ENCODE results near the gene ACAD10. TPM values are rescaled to one million over a fixed set of nuclear protein-coding genes. Genes with fewer than 3 reads are reported as not detected.

Gene ACAD10
- polyA plus RNA-seq (2012; ENCODE audit: insufficient read length, low read depth), result 18.5 TPM

GRCh38 chr12:111685811-111686573 is at the start of gene ACAD10, which contains the start of gene BRAP:
ACAD10 (plus strand) TSS chr12:111686053; CDS start chr12:111692710, 6,657 bp downstream.
BRAP (minus strand) TSS chr12:111685956; CDS start chr12:111685792, 164 bp downstream.
- peak; percentile 80 for TF ChIP-seq FOXP2 (optimal IDR thresholded peaks at IDR 0.05; ENCODE audit: borderline replicate concordance, extremely low read depth, extremely low read length, insufficient read depth)
- TF ChIP-seq TAF1 (IDR thresholded peaks at IDR 0.05; ENCODE audit: borderline replicate concordance, insufficient read depth, low read length), result peak; percentile 76; the same call in 1 of the 2 replicates
- TF ChIP-seq SIN3A (IDR thresholded peaks at IDR 0.05; ENCODE audit: borderline replicate concordance, insufficient read depth, low read length), result no peak
- peak; percentile 49 to 53; a peak in 1 of 4 replicates for TF ChIP-seq REST (IDR thresholded peaks at IDR 0.05; ENCODE audit: insufficient read depth in 1 of 2, low read depth in 2 of 2, low read length in 2 of 2)
- TF ChIP-seq POLR2AphosphoS5 (IDR thresholded peaks at IDR 0.05; ENCODE audit: low read depth, low read length), result peak; percentile 97

- TF ChIP-seq FOXP2 (optimal IDR thresholded peaks at IDR 0.05; ENCODE audit: borderline replicate concordance, extremely low read depth, extremely low read length, insufficient read depth), result peak; percentile 54
- TF ChIP-seq TAF1 (IDR thresholded peaks at IDR 0.05; ENCODE audit: borderline replicate concordance, insufficient read depth, low read length), result no peak
- TF ChIP-seq POLR2AphosphoS5 (IDR thresholded peaks at IDR 0.05; ENCODE audit: low read depth, low read length), result no peak
Measured at GRCh38 chr12:111636209-111636945, 49.5 kb upstream of the ACAD10 start.

DNA sequence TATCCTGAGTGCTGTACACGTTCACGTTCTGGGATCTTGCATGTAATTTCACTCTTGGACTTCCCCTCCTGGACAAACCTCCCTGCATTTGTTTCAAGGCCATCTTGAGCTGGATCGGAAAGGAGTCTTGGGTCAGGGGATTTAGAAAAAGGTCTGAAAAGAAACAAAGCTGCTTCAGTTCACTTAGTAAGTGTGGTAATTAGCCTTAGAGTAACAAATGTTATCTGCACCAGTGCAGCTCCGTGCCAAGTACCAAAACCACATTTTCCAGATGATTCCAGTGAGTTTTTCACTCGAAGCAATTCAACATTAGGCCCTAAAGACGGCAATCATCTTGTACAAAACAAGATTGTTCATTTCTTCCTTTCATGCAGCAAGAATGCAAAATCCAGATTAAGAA is 47.3 kb upstream of the ACAD10 start:
- TF ChIP-seq FOXP2 (optimal IDR thresholded peaks at IDR 0.05; ENCODE audit: borderline replicate concordance, extremely low read depth, extremely low read length, insufficient read depth) (no peak), POLR2AphosphoS5 (IDR thresholded peaks at IDR 0.05; ENCODE audit: low read depth, low read length) (no peak), REST (IDR thresholded peaks at IDR 0.05; ENCODE audit: insufficient read depth in 1 of 2, low read depth in 2 of 2, low read length in 2 of 2) (no peak), TAF1 (IDR thresholded peaks at IDR 0.05; ENCODE audit: borderline replicate concordance, insufficient read depth, low read length) (no peak)

GRCh38 chr12:111640506-111640905 is 45.3 kb upstream of the ACAD10 start:
- TF ChIP-seq SIN3A (IDR thresholded peaks at IDR 0.05; ENCODE audit: borderline replicate concordance, insufficient read depth, low read length) (no peak), REST (IDR thresholded peaks at IDR 0.05; ENCODE audit: insufficient read depth in 1 of 2, low read depth in 2 of 2, low read length in 2 of 2) (no peak), TAF1 (IDR thresholded peaks at IDR 0.05; ENCODE audit: borderline replicate concordance, insufficient read depth, low read length) (no peak), POLR2AphosphoS5 (IDR thresholded peaks at IDR 0.05; ENCODE audit: low read depth, low read length) (no peak)

DNA sequence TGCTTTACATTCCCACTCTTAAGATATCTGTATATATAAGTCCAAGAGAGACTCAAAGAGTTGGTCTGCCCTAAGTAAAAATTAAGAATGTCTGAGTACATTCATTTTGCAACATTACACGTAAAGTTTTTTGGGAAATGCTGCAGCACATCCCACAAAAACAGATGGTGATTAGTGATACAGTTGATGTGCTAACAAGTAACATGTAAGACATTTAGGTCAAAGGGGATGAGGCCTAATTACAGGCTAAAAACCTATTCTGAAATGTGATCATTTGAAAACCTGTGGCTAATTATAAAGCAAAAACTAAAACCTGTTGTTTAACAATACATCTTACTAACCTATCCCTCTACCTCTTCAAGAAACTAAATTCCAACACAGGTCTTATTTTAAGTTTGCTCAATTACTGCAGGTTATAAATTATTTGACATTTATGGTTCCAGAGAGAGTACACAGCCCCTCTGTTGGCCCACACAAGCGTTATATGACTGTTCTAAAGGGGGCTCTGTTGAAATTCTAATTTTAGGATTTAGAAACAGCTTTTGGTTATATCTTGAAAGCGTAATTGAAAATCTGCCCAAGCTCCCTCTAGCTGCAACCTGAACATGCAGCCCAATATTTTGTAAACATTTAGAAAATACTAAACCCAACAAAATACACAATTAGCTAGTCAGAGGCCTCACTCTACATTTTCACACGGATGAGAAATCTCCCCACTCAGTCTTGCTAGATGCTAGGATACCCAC is 43.0 kb upstream of the ACAD10 start:
- TF ChIP-seq REST (IDR thresholded peaks at IDR 0.05; ENCODE audit: insufficient read depth in 1 of 2, low read depth in 2 of 2, low read length in 2 of 2) (no peak), FOXP2 (optimal IDR thresholded peaks at IDR 0.05; ENCODE audit: borderline replicate concordance, extremely low read depth, extremely low read length, insufficient read depth) (no peak), POLR2AphosphoS5 (IDR thresholded peaks at IDR 0.05; ENCODE audit: low read depth, low read length) (no peak), TAF1 (IDR thresholded peaks at IDR 0.05; ENCODE audit: borderline replicate concordance, insufficient read depth, low read length) (no peak), SIN3A (IDR thresholded peaks at IDR 0.05; ENCODE audit: borderline replicate concordance, insufficient read depth, low read length) (no peak)

Data from PFSK-1 (cell line).